Astrocyte of the cerebellum (primary cell): ENCODE results near the gene TANC2.
"Not testable (repeated sequence)": the region's sequence is repeated elsewhere in the genome, so short reads cannot be mapped to it uniquely, and the experiment has no call there.

Experiments
- DNase-seq: peaks from one replicate; pipeline ENCODE4 v3.0.0-alpha.2; 2011; ENCODE audit warnings: low read depth
- H3K4me3 ChIP-seq: 2 replicates; pipeline ENCODE4 v1.5.1; 2011; ENCODE audit warnings: mild to moderate bottlenecking, low read depth, low read length, moderate library complexity
- CTCF ChIP-seq: IDR thresholded peaks from 2 replicates; pipeline ENCODE4 v1.5.1; 2012; ENCODE audit warnings: low read length, low read depth, moderate library complexity, mild to moderate bottlenecking; ENCODE audit errors: missing control alignments
- in situ Hi-C: cut with HindIII; loops from 2 replicates; pipeline ENCODE4 v1.10.0; 2017; ENCODE audit warnings: low sequenced_read_pairs

TANC2 gene

GRCh38 chr17:62968445-62968923 lies 2.4 kb downstream of the TANC2 start:
- TF ChIP-seq CTCF: peak; percentile 92
- H3K4me3 ChIP-seq: peak overlapping the region; percentile 65
- peak; percentile 86 for DNase-seq
- in situ Hi-C loops: no loop called here

GRCh38 chr17:62970610-62971009 lies 4.6 kb downstream of the TANC2 start:
- no peak for DNase-seq
- in situ Hi-C loops: no loop called here

GRCh38 chr17:62971853-62972252 lies 5.8 kb downstream of the TANC2 start:
- no peak for TF ChIP-seq CTCF
- no peak overlapping the region for H3K4me3 ChIP-seq
- no peak for DNase-seq
- in situ Hi-C loops: no loop called here

More at GRCh38 chr17:62970610-62971009, 4.6 kb downstream of the TANC2 start:
- no peak for TF ChIP-seq CTCF
- no peak overlapping the region for H3K4me3 ChIP-seq

GRCh38 chr17:62974788-62975187 lies 8.8 kb downstream of the TANC2 start:
- H3K4me3 ChIP-seq: no peak overlapping the region
- DNase-seq: no peak
- in situ Hi-C loops: no loop called here
- TF ChIP-seq CTCF: no peak

GRCh38 chr17:62975206-62975605 lies 9.2 kb downstream of the TANC2 start:
- DNase-seq: peak; percentile 60
- H3K4me3 ChIP-seq: no peak overlapping the region
- in situ Hi-C loops: no loop called here
- no peak for TF ChIP-seq CTCF

- in situ Hi-C loops, H3K4me3 ChIP-seq, DNase-seq: not testable (repeated sequence)
These were observed 10.7 kb downstream of the TANC2 start for GRCh38 chr17:62976643-62977231.

GRCh38 chr17:62980842-62981241 lies 14.8 kb downstream of the TANC2 start:
- H3K4me3 ChIP-seq: no peak overlapping the region
- no peak for DNase-seq
- in situ Hi-C loops: no loop called here
- TF ChIP-seq CTCF: no peak
